ENCODE results near the gene ELK4.

- no peak for TF ChIP-seq EZH2 (IDR thresholded peaks at IDR 0.05; ENCODE audit: low read depth, unreplicated experiment)
- no peak for TF ChIP-seq CTCF (conservative IDR thresholded peaks at IDR 0.05; ENCODE audit: low read depth in 2 of 2)
- no peak for TF ChIP-seq ETS1 (IDR thresholded peaks at IDR 0.05)
- no peak for TF ChIP-seq REST (IDR thresholded peaks at IDR 0.05; ENCODE audit: unreplicated experiment)
- TF ChIP-seq POLR2AphosphoS5 (IDR thresholded peaks at IDR 0.05; ENCODE audit: low read depth) = no peak
- TF ChIP-seq CREB1 (CRISPR knock-in tag; IDR thresholded peaks at IDR 0.05; ENCODE audit: low read depth) = no peak
- no peak for TF ChIP-seq JUNB (IDR thresholded peaks at IDR 0.05; ENCODE audit: unreplicated experiment)
- TF ChIP-seq EZH2phosphoT487 (IDR thresholded peaks at IDR 0.05; ENCODE audit: unreplicated experiment) = no peak
- TF ChIP-seq NANOG (IDR thresholded peaks at IDR 0.05; ENCODE audit: borderline replicate concordance) = no peak
- no peak for TF ChIP-seq ZNF462 (CRISPR knock-in tag; IDR thresholded peaks at IDR 0.05)
- no peak for TF ChIP-seq ZNF114 (CRISPR knock-in tag; IDR thresholded peaks at IDR 0.05)
- TF ChIP-seq STAT1 (IDR thresholded peaks at IDR 0.05; ENCODE audit: unreplicated experiment) = no peak
- no peak for TF ChIP-seq ZNF331 (CRISPR knock-in tag; IDR thresholded peaks at IDR 0.05; ENCODE audit: low read depth)
Observed at GRCh38 chr1:205619376-205619775, 12.4 kb downstream of the ELK4 start.

All from GM23338 (cell line).